ENCODE results near the gene QSOX2.

DNA sequence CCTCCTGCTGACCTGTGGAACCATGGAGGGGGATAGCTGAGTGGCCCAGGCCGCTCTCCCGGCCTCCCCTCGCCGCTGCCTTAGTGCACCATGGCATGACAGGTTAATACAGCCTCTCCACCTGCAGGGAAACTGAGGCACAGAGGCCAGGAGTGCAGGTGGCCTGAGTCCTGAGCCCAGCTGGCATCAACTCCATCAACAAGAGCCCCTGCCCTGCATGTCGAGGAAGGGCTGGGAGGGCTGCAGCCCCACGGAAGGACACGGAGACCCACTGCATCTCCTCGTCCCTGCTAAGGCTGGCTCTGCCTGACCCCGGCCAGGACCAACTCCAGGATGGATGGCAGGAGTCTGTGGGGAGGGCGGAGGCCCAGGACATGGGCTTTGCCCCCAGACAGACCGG, 31.1 kb upstream of the QSOX2 start:
- TF ChIP-seq CTCF (IDR thresholded peaks at IDR 0.05) = no peak
- no peak for TF ChIP-seq POLR2A (IDR thresholded peaks at IDR 0.05)
